Left lung (tissue), 10 donors: Measurements from ENCODE around the gene PTPRM. TPM values are rescaled to one million over a fixed set of nuclear protein-coding genes. Genes with fewer than 3 reads are reported as not detected.

Experiments
- ATAC-seq: fragments of 200-7000 bp; cut with Tn5 transposase; one replicate; pipeline ENCODE4 v1.9.1; 2020; ENCODE audit warnings: moderate library complexity
- DNase-seq, 4 donors: peaks; one replicate each; pipeline ENCODE4 v3.0.0-alpha.2; 2013 to 2020
- H3K27ac ChIP-seq, 2 donors: fragments of 200-600 bp; sonication (generic) in 1 of 2; one replicate each; pipeline versions ENCODE4 v1.5.0 to v1.8.0; 2020 to 2021
- H3K27me3 ChIP-seq, 2 donors: fragments of 200-600 bp; sonication (generic) in 1 of 2; one replicate each; pipeline versions ENCODE4 v1.5.0 to v1.8.0; 2020 to 2021
- H3K36me3 ChIP-seq, 2 donors: fragments of 200-600 bp; sonication (generic) in 1 of 2; one replicate each; pipeline versions ENCODE4 v1.5.0 to v1.8.0; 2020 to 2021
- H3K4me1 ChIP-seq, 2 donors: fragments of 200-600 bp; one replicate each; pipeline ENCODE4 v1.8.0; 2021
- H3K4me3 ChIP-seq, 2 donors: fragments of 200-600 bp; sonication (generic) in 1 of 2; one replicate each; pipeline versions ENCODE4 v1.5.0 to v1.8.0; 2020 to 2021; ENCODE audit warnings: mild to moderate bottlenecking in 1 of 2
- H3K9me3 ChIP-seq, 2 donors: fragments of 200-600 bp; sonication (generic) in 1 of 2; one replicate each; pipeline versions ENCODE4 v1.5.0 to v1.8.0; 2020 to 2021
- intact Hi-C, 2 donors: fragments of 100-400 bp; cut with DNase I; formaldehyde crosslinking; loops; one replicate each; pipeline versions ENCODE4 v1.11.2 to v1.14.2; 2022
- polyA plus RNA-seq, 6 donors: library from polyadenylated mRNA; unstranded; fragments of 120-200 nt; gene quantifications; one replicate each; pipeline ENCODE4 v1.2.1, GENCODE V29; 2013; ENCODE audit not compliant: insufficient read length in 6 of 6
- total RNA-seq, 2 donors: library from RNA; stranded (reverse); fragmentation: NEBNext Ultra II Directional; extraction: Animal tissue kit (Norgen Biotek cat#: 25700); gene quantifications; one replicate each; pipeline ENCODE4 v1.2.1, GENCODE V29; 2021
- TF ChIP-seq, protein P1 (sequence below), 2 donors: fragments of 200-600 bp; sonication (generic) in 1 of 2; IDR thresholded peaks; one replicate each; pipeline versions ENCODE4 v1.5.0 to v1.8.0; 2021; ENCODE audit warnings: antibody characterized with exemption in 2 of 2
- donor health status: DM: no; HTN: yes; CAD: no.
- donor health status: DM: no; HTN: no; CAD: no.

PTPRM gene
- total and polyA plus RNA-seq, 8 donors, result 76.4 to 99.6 (median 90.1) TPM

DNA sequence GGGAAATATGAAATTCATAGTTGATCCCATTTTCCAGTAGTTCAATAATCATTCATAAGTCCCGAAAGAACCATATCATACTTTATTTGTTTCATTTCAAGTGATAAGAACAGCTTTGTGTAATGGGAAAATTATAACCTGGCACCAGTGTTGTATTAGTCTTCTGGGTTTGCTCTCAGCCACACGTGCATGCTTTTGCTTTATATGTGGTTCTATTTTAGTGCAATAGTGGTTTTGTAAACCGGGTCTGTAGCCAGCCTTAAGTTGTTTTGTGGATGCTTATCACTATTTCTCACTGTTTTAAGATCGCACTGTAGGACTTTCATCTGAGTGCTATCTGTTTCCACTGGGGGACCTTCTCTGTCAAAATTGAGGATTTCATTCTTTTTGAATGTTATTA is 203.8 kb downstream of the PTPRM start:
- Histone ChIP-seq H3K4me3 (no peak overlapping the region), H3K4me1 (no peaks in the 10 kb centered on the region), H3K27ac (no peak overlapping the region), H3K36me3 (no peaks in the 10 kb centered on the region), H3K9me3 (no peaks in the 10 kb centered on the region), H3K27me3 (no peaks in the 10 kb centered on the region)
- DNase-seq (no peak), ATAC-seq (no peak)
- intact Hi-C loops, result no loop called here
- TF ChIP-seq, protein P1, sequence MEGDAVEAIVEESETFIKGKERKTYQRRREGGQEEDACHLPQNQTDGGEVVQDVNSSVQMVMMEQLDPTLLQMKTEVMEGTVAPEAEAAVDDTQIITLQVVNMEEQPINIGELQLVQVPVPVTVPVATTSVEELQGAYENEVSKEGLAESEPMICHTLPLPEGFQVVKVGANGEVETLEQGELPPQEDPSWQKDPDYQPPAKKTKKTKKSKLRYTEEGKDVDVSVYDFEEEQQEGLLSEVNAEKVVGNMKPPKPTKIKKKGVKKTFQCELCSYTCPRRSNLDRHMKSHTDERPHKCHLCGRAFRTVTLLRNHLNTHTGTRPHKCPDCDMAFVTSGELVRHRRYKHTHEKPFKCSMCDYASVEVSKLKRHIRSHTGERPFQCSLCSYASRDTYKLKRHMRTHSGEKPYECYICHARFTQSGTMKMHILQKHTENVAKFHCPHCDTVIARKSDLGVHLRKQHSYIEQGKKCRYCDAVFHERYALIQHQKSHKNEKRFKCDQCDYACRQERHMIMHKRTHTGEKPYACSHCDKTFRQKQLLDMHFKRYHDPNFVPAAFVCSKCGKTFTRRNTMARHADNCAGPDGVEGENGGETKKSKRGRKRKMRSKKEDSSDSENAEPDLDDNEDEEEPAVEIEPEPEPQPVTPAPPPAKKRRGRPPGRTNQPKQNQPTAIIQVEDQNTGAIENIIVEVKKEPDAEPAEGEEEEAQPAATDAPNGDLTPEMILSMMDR (IDR thresholded peaks at IDR 0.05), result no peak

DNA sequence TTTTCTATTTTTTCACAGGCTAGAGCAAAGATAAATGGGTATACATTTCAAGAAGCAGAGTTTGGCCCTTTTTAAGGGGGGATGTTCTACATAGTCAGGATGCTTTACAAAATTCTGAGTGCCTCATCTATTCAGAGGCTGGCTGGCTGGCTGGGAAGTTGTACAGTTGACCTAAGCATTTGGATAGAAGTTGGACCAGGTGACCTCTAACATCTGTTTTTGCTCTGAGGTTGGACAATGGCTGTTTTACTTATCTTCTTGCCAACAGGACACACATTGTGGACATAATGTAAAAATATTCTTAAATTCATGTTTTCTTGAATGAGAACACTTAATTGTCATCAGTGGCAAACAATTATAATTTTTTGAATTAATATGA is 205.4 kb downstream of the PTPRM start:
- Histone ChIP-seq H3K27me3 (no peaks in the 10 kb centered on the region), H3K4me1 (no peaks in the 10 kb centered on the region), H3K4me3 (no peak overlapping the region), H3K36me3 (no peaks in the 10 kb centered on the region), H3K27ac (no peak overlapping the region), H3K9me3 (no peaks in the 10 kb centered on the region)
- TF ChIP-seq, protein P1 (IDR thresholded peaks at IDR 0.05), result no peak
- intact Hi-C loops, result no loop called here
- ATAC-seq (no peak), DNase-seq (no peak)

DNA sequence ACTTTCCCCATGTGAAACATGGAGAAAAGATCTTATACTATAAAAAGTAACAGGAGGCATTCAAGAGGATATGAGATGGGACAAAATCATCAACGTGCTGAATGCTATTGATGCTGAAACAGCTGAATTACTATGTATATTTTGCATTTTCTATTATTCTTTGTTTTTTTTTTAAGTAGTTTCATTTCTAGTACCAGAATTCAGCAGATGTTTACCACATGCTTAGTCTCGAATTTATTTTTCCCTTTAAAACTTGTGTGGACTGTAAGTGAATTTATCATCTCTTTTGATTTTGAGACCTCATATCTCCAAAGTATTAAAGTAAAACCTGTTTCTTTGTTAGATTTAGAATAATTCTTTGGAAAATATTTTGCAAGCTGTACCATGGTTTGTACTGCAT is 205.8 kb downstream of the PTPRM start:
- Histone ChIP-seq H3K9me3 (no peaks in the 10 kb centered on the region), H3K27ac (no peak overlapping the region), H3K36me3 (no peaks in the 10 kb centered on the region), H3K4me1 (no peaks in the 10 kb centered on the region), H3K4me3 (no peak overlapping the region), H3K27me3 (no peaks in the 10 kb centered on the region)
- TF ChIP-seq, protein P1 (IDR thresholded peaks at IDR 0.05), result no peak
- ATAC-seq (no peak), DNase-seq (no peak)
- intact Hi-C loops, result no loop called here

GRCh38 chr18:7775128-7775527 is 208.0 kb downstream of the PTPRM start:
- no peak overlapping the region for H3K27ac ChIP-seq
- intact Hi-C loops, result no loop called here
- H3K9me3 ChIP-seq, result no peaks in the 10 kb centered on the region
- ATAC-seq (no peak), DNase-seq (no peak)
- H3K27me3 ChIP-seq, result no peaks in the 10 kb centered on the region
- H3K4me1 ChIP-seq, result no peaks in the 10 kb centered on the region
- H3K4me3 ChIP-seq, result no peak overlapping the region
- TF ChIP-seq, protein P1 (IDR thresholded peaks at IDR 0.05), result no peak
- H3K36me3 ChIP-seq, result no peaks in the 10 kb centered on the region

DNA sequence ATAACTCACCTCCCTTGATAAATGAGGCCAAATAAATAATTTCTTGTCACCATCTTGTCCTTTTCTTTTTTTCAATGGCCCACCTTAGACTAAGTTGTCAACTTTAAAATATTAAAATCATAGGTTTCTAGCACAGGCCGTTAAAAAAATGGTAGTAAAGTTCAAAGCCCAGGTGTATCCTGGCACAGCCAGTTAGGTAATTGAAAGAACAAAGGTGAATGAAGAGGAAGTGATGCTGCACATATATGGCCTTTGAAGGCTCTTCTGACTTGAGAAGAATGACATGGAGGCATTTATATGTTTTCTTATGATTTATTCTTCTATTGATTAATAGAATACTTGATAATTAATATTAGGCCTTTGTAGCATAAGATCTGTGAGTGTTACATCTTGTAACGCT is 208.7 kb downstream of the PTPRM start:
- ATAC-seq (no peak), DNase-seq (no peak)
- Histone ChIP-seq H3K27me3 (no peaks in the 10 kb centered on the region), H3K4me1 (no peaks in the 10 kb centered on the region), H3K9me3 (no peaks in the 10 kb centered on the region), H3K36me3 (no peaks in the 10 kb centered on the region), H3K4me3 (no peak overlapping the region), H3K27ac (no peak overlapping the region)
- TF ChIP-seq, protein P1 (IDR thresholded peaks at IDR 0.05), result no peak
- intact Hi-C loops, result no loop called here
